Measurements from ENCODE around the gene MS4A6E. TPM values are rescaled to one million over a fixed set of nuclear protein-coding genes. Genes with fewer than 3 reads are reported as not detected.
A peak's percentile ranks its signal among the peaks of the same experiment; 100 is the strongest.

Gene MS4A6E
- total and polyA plus RNA-seq, 7 experiments from 2014 or later: not detected

DNA sequence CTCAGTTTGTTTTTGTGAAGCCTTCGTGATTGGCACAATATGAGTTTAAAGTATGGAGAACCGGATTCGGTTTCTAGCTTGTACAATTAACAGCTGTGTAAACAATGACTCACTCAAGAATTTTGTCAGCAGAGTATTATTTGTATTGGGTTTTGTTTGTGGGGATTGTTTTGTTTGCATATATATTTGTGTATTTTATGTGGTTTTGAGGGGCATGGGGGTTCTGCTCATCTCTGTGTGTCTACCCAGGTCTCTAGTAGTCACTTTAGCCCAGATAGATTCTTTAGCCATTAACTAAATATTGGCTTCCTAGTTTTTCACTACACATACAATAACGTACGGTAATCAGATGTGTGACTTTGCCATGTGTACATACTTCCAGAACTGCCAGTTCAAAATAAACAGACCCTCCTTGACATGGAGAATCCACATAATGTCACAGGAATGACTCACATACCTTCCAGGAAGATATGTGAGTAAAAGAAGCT is 43.8 kb downstream of the MS4A6E start:
- Histone ChIP-seq H3K27me3 (ENCODE audit: control insufficient read depth in 2 of 2, insufficient read depth in 2 of 2, low read length in 2 of 2) (no peaks in the 10 kb centered on the region), H3K27ac (ENCODE audit: low read depth, low read length) (no peak overlapping the region), H3K36me3 (ENCODE audit: control insufficient read depth in 2 of 3, insufficient read depth in 3 of 3, low read length in 3 of 3) (no peaks in the 10 kb centered on the region), H3K9me3 (ENCODE audit: control insufficient read depth in 2 of 3, low read length in 3 of 3) (no peaks in the 10 kb centered on the region), H3K4me1 (ENCODE audit: control insufficient read depth in 2 of 2, insufficient read depth in 2 of 2, low read length in 2 of 2) (no peaks in the 10 kb centered on the region), H3K4me3 (ENCODE audit: low read length) (no peak overlapping the region)
- Mint-ChIP-seq H3K27ac (no peak overlapping the region), H3K9me3 (no peaks in the 10 kb centered on the region), H3K4me3 (no peak overlapping the region), H3K36me3 (no peaks in the 10 kb centered on the region), H3K4me1 (no peaks in the 10 kb centered on the region), H3K27me3 (peaks cover 0 to 34% (median 15%) of the 10 kb centered on the region in 5 donors)
- CTCF ChIA-PET: no interaction called here
- no peak for ATAC-seq
- intact Hi-C loops (cut with micrococcal nuclease): no loop called here
- POLR2A ChIA-PET: no interaction called here
- no peak for DNase-seq

DNA sequence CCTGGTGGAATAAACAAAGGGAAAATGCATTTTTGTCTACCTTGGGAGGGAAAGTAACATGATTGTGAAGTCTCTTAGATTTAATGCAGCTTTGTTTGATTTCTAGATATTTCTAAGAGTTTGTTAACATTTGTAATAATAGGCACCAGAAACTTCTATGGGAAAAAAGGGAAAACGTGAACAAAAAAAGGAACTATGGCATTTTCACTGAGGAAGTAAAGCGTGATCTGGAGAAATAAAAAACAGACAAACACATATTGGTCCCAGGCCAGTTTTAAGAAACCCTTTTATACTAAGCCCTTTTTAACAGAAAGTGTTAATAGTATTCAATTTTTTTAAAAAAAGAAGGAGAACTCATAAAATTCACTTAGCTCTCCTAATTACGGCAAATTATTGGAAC is 44.3 kb downstream of the MS4A6E start:
- no peak for ATAC-seq
- CTCF ChIA-PET: interaction anchor here (1.0 kb wide), 1 partner anchor 23 kb away, joined by 3 read pairs; no protein-coding TSS in a partner anchor
- no peaks in the 10 kb centered on the region for H3K27me3 ChIP-seq (ENCODE audit: control insufficient read depth in 2 of 2, insufficient read depth in 2 of 2, low read length in 2 of 2)
- intact Hi-C loops (cut with micrococcal nuclease): no loop called here
- Mint-ChIP-seq H3K9me3 (no peaks in the 10 kb centered on the region), H3K27me3 (peaks cover 2 to 36% (median 17%) of the 10 kb centered on the region in 5 donors), H3K4me1 (no peaks in the 10 kb centered on the region), H3K36me3 (no peaks in the 10 kb centered on the region), H3K27ac (no peak overlapping the region), H3K4me3 (no peak overlapping the region)
- H3K27ac ChIP-seq (ENCODE audit: low read depth, low read length): no peak overlapping the region
- H3K36me3 ChIP-seq (ENCODE audit: control insufficient read depth in 2 of 3, insufficient read depth in 3 of 3, low read length in 3 of 3): no peaks in the 10 kb centered on the region
- H3K4me3 ChIP-seq (ENCODE audit: low read length): no peak overlapping the region
- DNase-seq: no peak
- H3K4me1 ChIP-seq (ENCODE audit: control insufficient read depth in 2 of 2, insufficient read depth in 2 of 2, low read length in 2 of 2): no peaks in the 10 kb centered on the region
- POLR2A ChIA-PET: no interaction called here
- no peaks in the 10 kb centered on the region for H3K9me3 ChIP-seq (ENCODE audit: control insufficient read depth in 2 of 3, low read length in 3 of 3)

DNA sequence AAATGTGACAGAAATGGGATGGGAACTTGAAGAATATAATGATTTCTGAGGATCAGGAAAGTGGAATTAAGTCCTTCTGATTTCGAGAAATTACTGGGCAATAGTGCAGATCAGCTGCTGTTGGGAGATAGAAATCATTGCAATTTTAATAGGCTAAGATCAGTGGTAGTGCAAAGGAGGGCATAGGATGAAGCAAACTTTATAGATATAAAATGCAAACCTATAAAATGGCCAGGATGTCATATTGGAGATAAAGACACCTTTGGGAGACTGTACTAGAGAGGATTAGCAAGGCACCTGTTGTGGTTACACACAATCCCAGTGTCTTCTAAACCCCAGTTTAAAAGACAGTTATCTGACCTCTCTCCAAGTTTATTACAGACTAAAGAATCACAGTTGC is 44.8 kb downstream of the MS4A6E start:
- Mint-ChIP-seq H3K27me3 (peaks cover 2 to 41% (median 20%) of the 10 kb centered on the region in 5 donors), H3K4me3 (no peak overlapping the region), H3K4me1 (peaks cover 0 to 2% (median 0%) of the 10 kb centered on the region in 7 donors), H3K27ac (no peak overlapping the region), H3K9me3 (no peaks in the 10 kb centered on the region), H3K36me3 (no peaks in the 10 kb centered on the region)
- Histone ChIP-seq H3K4me3 (ENCODE audit: low read length) (no peak overlapping the region), H3K36me3 (ENCODE audit: control insufficient read depth in 2 of 3, insufficient read depth in 3 of 3, low read length in 3 of 3) (no peaks in the 10 kb centered on the region), H3K4me1 (ENCODE audit: control insufficient read depth in 2 of 2, insufficient read depth in 2 of 2, low read length in 2 of 2) (no peaks in the 10 kb centered on the region), H3K9me3 (ENCODE audit: control insufficient read depth in 2 of 3, low read length in 3 of 3) (no peaks in the 10 kb centered on the region), H3K27me3 (ENCODE audit: control insufficient read depth in 2 of 2, insufficient read depth in 2 of 2, low read length in 2 of 2) (no peaks in the 10 kb centered on the region), H3K27ac (ENCODE audit: low read depth, low read length) (no peak overlapping the region)
- intact Hi-C loops (cut with micrococcal nuclease): no loop called here
- DNase-seq (no peak), ATAC-seq (no peak)
- ChIA-PET POLR2A (no interaction called here), CTCF (interaction anchor here (1.0 kb wide), 1 partner anchor 24 kb away, joined by 3 read pairs; no protein-coding TSS in a partner anchor)

DNA sequence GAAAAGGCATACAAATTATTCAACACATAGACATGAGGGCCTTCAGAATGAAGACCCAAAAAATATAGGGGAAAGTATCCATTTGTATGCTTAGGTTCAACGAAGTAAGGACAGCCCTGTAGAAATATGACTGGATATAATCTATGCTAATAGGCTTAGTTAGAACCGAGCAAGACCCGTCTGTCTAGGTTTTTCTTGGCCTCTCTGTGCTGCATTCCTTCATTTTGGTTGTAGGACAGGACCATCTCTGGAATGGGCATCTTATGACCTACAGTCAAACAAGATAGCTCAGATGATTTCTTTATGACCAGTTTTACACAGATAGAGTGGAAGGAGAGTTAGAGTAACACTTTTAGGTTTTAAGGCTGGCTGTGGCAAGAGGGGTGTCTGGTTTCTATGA is 45.7 kb downstream of the MS4A6E start:
- Histone ChIP-seq H3K27ac (ENCODE audit: low read depth, low read length) (no peak overlapping the region), H3K27me3 (ENCODE audit: control insufficient read depth in 2 of 2, insufficient read depth in 2 of 2, low read length in 2 of 2) (no peaks in the 10 kb centered on the region), H3K9me3 (ENCODE audit: control insufficient read depth in 2 of 3, low read length in 3 of 3) (no peaks in the 10 kb centered on the region), H3K36me3 (ENCODE audit: control insufficient read depth in 2 of 3, insufficient read depth in 3 of 3, low read length in 3 of 3) (no peaks in the 10 kb centered on the region), H3K4me3 (ENCODE audit: low read length) (no peak overlapping the region), H3K4me1 (ENCODE audit: control insufficient read depth in 2 of 2, insufficient read depth in 2 of 2, low read length in 2 of 2) (no peaks in the 10 kb centered on the region)
- DNase-seq (no peak), ATAC-seq (no peak)
- no peak overlapping the region for H3K27ac Mint-ChIP-seq
- intact Hi-C loops (cut with micrococcal nuclease): no loop called here
- peaks cover 0 to 3% (median under 1%) of the 10 kb centered on the region in 7 donors for H3K4me1 Mint-ChIP-seq
- POLR2A ChIA-PET: no interaction called here
- H3K36me3 Mint-ChIP-seq: no peaks in the 10 kb centered on the region
- H3K9me3 Mint-ChIP-seq: no peaks in the 10 kb centered on the region
- no peak overlapping the region for H3K4me3 Mint-ChIP-seq
- CTCF ChIA-PET: no interaction called here
- peaks cover 2 to 41% (median 22%) of the 10 kb centered on the region in 5 donors for H3K27me3 Mint-ChIP-seq

DNA sequence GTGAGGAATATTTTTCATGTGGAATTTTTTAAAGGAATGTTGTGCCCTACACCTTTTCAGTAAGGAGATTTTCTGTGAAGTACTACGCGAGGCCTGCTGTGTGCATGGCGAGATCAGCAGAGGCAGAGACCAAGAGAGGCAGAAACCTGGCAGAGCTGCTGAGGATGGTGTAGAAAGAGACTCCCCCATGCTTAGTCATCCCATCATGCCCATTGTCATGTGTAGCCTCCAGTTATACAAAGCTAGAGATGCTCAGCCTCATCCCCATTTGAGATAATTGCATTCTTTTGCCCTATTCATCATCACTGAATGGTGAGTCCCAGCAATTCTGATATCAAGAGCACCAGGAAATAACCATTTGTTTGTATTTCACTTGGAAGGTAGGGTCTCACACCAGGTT is 48.3 kb downstream of the MS4A6E start:
- H3K4me1 Mint-ChIP-seq: peaks cover 0 to 12% (median 9%) of the 10 kb centered on the region in 7 donors
- ChIA-PET POLR2A (no interaction called here), CTCF (no interaction called here)
- H3K27ac ChIP-seq (ENCODE audit: low read depth, low read length): no peak overlapping the region
- intact Hi-C loops (cut with micrococcal nuclease): no loop called here
- H3K4me3 Mint-ChIP-seq: no peak overlapping the region
- ATAC-seq: no peak
- no peaks in the 10 kb centered on the region for H3K36me3 ChIP-seq (ENCODE audit: control insufficient read depth in 2 of 3, insufficient read depth in 3 of 3, low read length in 3 of 3)
- H3K27ac Mint-ChIP-seq: no peak overlapping the region
- no peak for DNase-seq
- H3K9me3 Mint-ChIP-seq: no peaks in the 10 kb centered on the region
- no peaks in the 10 kb centered on the region for H3K4me1 ChIP-seq (ENCODE audit: control insufficient read depth in 2 of 2, insufficient read depth in 2 of 2, low read length in 2 of 2)
- no peaks in the 10 kb centered on the region for H3K9me3 ChIP-seq (ENCODE audit: control insufficient read depth in 2 of 3, low read length in 3 of 3)
- H3K27me3 ChIP-seq (ENCODE audit: control insufficient read depth in 2 of 2, insufficient read depth in 2 of 2, low read length in 2 of 2): no peaks in the 10 kb centered on the region
- H3K4me3 ChIP-seq (ENCODE audit: low read length): no peak overlapping the region
- H3K36me3 Mint-ChIP-seq: no peaks in the 10 kb centered on the region
- peaks cover 13 to 33% (median 26%) of the 10 kb centered on the region in 5 donors for H3K27me3 Mint-ChIP-seq

DNA sequence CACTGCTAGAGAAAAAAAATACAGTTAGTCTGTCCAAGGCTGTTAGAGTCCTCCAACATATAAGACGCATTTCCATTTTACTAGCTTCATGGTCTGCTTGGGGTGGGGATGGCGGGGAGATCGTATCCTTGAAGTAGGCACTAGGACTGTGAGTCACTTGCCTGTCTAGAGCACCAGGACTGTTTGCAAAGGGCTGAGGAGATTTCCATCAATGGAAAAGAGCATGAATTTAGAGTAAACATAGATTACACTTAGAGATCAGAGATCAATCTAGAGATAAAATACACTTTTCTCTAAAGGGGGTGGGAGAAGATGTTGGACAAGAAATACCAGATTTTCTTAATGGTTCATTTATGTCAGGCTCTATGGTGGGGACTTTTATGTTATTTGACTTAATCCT is 49.5 kb downstream of the MS4A6E start:
- H3K27me3 ChIP-seq (ENCODE audit: control insufficient read depth in 2 of 2, insufficient read depth in 2 of 2, low read length in 2 of 2): no peaks in the 10 kb centered on the region
- no peak overlapping the region for H3K27ac ChIP-seq (ENCODE audit: low read depth, low read length)
- Mint-ChIP-seq H3K4me1 (peaks cover 0 to 12% (median 9%) of the 10 kb centered on the region in 7 donors), H3K9me3 (no peaks in the 10 kb centered on the region), H3K27ac (no peak overlapping the region), H3K4me3 (no peak overlapping the region), H3K27me3 (peaks cover 14 to 42% (median 24%) of the 10 kb centered on the region in 5 donors), H3K36me3 (no peaks in the 10 kb centered on the region)
- H3K4me1 ChIP-seq (ENCODE audit: control insufficient read depth in 2 of 2, insufficient read depth in 2 of 2, low read length in 2 of 2): no peaks in the 10 kb centered on the region
- CTCF ChIA-PET: no interaction called here
- POLR2A ChIA-PET: no interaction called here
- ATAC-seq (no peak), DNase-seq (no peak)
- intact Hi-C loops (cut with micrococcal nuclease): no loop called here
- H3K36me3 ChIP-seq (ENCODE audit: control insufficient read depth in 2 of 3, insufficient read depth in 3 of 3, low read length in 3 of 3): no peaks in the 10 kb centered on the region
- H3K4me3 ChIP-seq (ENCODE audit: low read length): no peak overlapping the region
- no peaks in the 10 kb centered on the region for H3K9me3 ChIP-seq (ENCODE audit: control insufficient read depth in 2 of 3, low read length in 3 of 3)

DNA sequence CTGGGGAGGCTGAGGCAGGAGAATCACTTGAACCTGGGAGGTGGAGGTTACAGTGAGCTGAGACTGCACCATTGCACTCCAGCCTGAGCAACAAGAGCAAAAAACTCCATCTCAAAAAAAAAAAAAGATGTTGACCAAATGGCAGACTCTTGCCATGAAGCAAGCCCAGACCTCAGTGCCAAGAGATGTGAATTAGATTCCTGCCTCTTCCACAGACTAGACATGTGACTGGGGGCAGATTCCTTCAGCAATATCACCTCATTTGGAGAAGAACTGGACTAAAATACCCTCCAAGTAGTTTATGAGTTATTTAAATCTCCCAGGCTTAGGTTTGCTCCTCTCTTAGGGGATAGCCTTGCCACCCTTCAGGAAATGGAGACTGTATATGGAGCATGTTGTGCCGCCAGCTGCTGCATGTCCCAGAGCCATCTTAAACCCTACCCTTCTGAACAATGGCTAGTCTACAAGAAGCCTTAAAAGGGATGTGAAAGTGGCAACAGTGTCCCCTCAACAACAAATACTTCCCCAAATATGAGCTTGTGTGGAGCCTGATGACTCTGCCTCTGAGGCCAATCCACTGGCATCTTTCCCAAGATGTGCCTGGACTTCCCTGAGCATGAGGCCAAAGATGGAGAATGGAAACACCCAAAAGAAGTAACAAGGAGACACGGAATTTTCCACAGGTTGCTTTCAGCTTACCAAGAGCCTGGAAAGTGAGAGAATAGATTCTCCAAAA is 50.5 kb downstream of the MS4A6E start:
- CTCF ChIA-PET: interaction anchor here (0.6 kb wide), 1 partner anchor 475 kb away, joined by 3 read pairs; no protein-coding TSS in a partner anchor
- Histone ChIP-seq H3K36me3 (ENCODE audit: control insufficient read depth in 2 of 3, insufficient read depth in 3 of 3, low read length in 3 of 3) (no peaks in the 10 kb centered on the region), H3K4me1 (ENCODE audit: control insufficient read depth in 2 of 2, insufficient read depth in 2 of 2, low read length in 2 of 2) (no peaks in the 10 kb centered on the region), H3K27ac (ENCODE audit: low read depth, low read length) (no peak overlapping the region), H3K9me3 (ENCODE audit: control insufficient read depth in 2 of 3, low read length in 3 of 3) (no peaks in the 10 kb centered on the region), H3K27me3 (ENCODE audit: control insufficient read depth in 2 of 2, insufficient read depth in 2 of 2, low read length in 2 of 2) (no peaks in the 10 kb centered on the region), H3K4me3 (ENCODE audit: low read length) (no peak overlapping the region)
- POLR2A ChIA-PET: no interaction called here
- Mint-ChIP-seq H3K4me1 (peaks cover 0 to 12% (median 9%) of the 10 kb centered on the region in 7 donors), H3K36me3 (no peaks in the 10 kb centered on the region), H3K27me3 (peaks cover 12 to 45% (median 20%) of the 10 kb centered on the region in 5 donors), H3K4me3 (no peak overlapping the region), H3K27ac (no peak overlapping the region), H3K9me3 (no peaks in the 10 kb centered on the region)
- ATAC-seq (peak; percentile 78), DNase-seq (no peak)
- intact Hi-C loops (cut with micrococcal nuclease): no loop called here

Measured in naive thymus-derived CD4-positive, alpha-beta T cell (primary cell).